ENCODE data around the gene KRT33B. TPM values are rescaled to one million over a fixed set of nuclear protein-coding genes. Genes with fewer than 3 reads are reported as not detected.

The KRT33B gene
- total and polyA plus RNA-seq, 10 of the 15 experiments (the other 5 are each of a cell fraction or from before 2014, with no cell fraction given): not detected

- no TSS peak for BruUV-seq (replicated peaks)
- H3K79me2 ChIP-seq (ENCODE audit: control insufficient read depth, insufficient read depth, low read length): no peaks in the 10 kb centered on the region
- intact Hi-C loops (cut with micrococcal nuclease; ENCODE audit: unreplicated experiment): no loop called here
- in situ Hi-C loops (cut with MboI): no loop called here
- SMC1A ChIA-PET (ENCODE audit: uncharacterized antibody, unreplicated experiment): no interaction called here
- H2AFZ ChIP-seq (ENCODE audit: control insufficient read depth, low read depth, low read length): no peak within 1 kb of the TSS
- H3K4me1 ChIP-seq (ENCODE audit: control insufficient read depth, insufficient read depth, low read length): no peaks in the 10 kb centered on the region
- H4K20me1 ChIP-seq (ENCODE audit: control insufficient read depth, insufficient read depth): no peaks in the 10 kb centered on the region
- H3K27ac ChIP-seq (ENCODE audit: control insufficient read depth, insufficient read depth): no peak within 1 kb of the TSS
- no peak within 1 kb of the TSS for H3K4me2 ChIP-seq (ENCODE audit: control insufficient read depth, insufficient read depth)
- peaks cover 0 to 6% of the 10 kb centered on the region in 2 experiments; a peak in 2 of 4 replicates for H3K27me3 ChIP-seq (replicated peaks in 1 of 2; ENCODE audit: control insufficient read depth in 2 of 2, insufficient read depth in 2 of 2, low read length in 1 of 2)
- FAIRE-seq: no peak
- H3K4me3 ChIP-seq: no peak within 1 kb of the TSS
- H3K36me3 ChIP-seq (ENCODE audit: control insufficient read depth in 2 of 2, insufficient read depth in 2 of 2, low read length in 1 of 2): no peaks in the 10 kb centered on the region
- no peak for DNase-seq (ENCODE audit: low read depth, low spot score)
- WGBS (ENCODE audit: insufficient coverage, insufficient replicate concordance, low lambda C conversion rate, missing lambda C conversion rate): 60% methylated on average over 15 of the region's 16 CpGs
- H3K9ac ChIP-seq (ENCODE audit: control insufficient read depth, insufficient read depth, low read length): no peak within 1 kb of the TSS
- CTCF ChIA-PET: no interaction called here
- RAD21 ChIA-PET (ENCODE audit: unreplicated experiment): no interaction called here
- POLR2A ChIA-PET: no interaction called here
- no peaks in the 10 kb centered on the region for H3K9me3 ChIP-seq (replicated peaks; ENCODE audit: control insufficient read depth, insufficient read depth, low read length)
- no peak for ATAC-seq
- TF ChIP-seq CUX1 (IDR thresholded peaks at IDR 0.05; ENCODE audit: insufficient replicate concordance, low read depth, low read length) (no peak), SIX5 (IDR thresholded peaks at IDR 0.05; ENCODE audit: low read depth, low read length, severe bottlenecking) (no peak), MLLT1 (IDR thresholded peaks at IDR 0.05) (no peak)
Measured at GRCh38 chr17:41396996-41397660, 27.5 kb upstream of the KRT33B start, which contains the start of gene KRT31. Gene KRT31 (minus strand): TSS chr17:41397608. CDS start chr17:41397539, 69 bp downstream.

Measured in GM12878 (cell line).